Type B pancreatic cell (in vitro differentiated cells): ENCODE results near the gene CDC73. TPM values are rescaled to one million over a fixed set of nuclear protein-coding genes. Genes with fewer than 3 reads are reported as not detected.
"Not testable (repeated sequence)": the region's sequence is repeated elsewhere in the genome, so short reads cannot be mapped to it uniquely, and the experiment has no call there.

Experiments
- DNase-seq: peaks from one replicate; pipeline ENCODE4 v3.0.0; 2021; ENCODE audit warnings: mixed read lengths; ENCODE audit not compliant: unreplicated experiment; ENCODE audit errors: extremely low spot score
- H3K27ac Mint-ChIP-seq: 2 replicates; pipeline ENCODE4 v1.8.0; 2021; ENCODE audit warnings: mild to moderate bottlenecking, mixed read lengths
- H3K27me3 Mint-ChIP-seq: 2 replicates; pipeline ENCODE4 v1.8.0; 2021; ENCODE audit warnings: mixed read lengths
- H3K36me3 Mint-ChIP-seq: 2 replicates; pipeline ENCODE4 v1.8.0; 2021; ENCODE audit warnings: mixed read lengths
- H3K4me1 Mint-ChIP-seq: one replicate; pipeline ENCODE4 v1.8.0; 2021; ENCODE audit warnings: mixed read lengths; ENCODE audit not compliant: unreplicated experiment
- H3K4me3 Mint-ChIP-seq: 2 replicates; pipeline ENCODE4 v1.8.0; 2021; ENCODE audit warnings: mild to moderate bottlenecking, mixed read lengths
- H3K9me3 Mint-ChIP-seq: 2 replicates; pipeline ENCODE4 v1.8.0; 2021; ENCODE audit warnings: mixed read lengths
- total RNA-seq: library from RNA; stranded (reverse); gene quantifications from 2 replicates; pipeline ENCODE4 v1.2.1, GENCODE V29; 2021; ENCODE audit warnings: low replicate concordance
- TF ChIP-seq, protein P1 (sequence below): fragments of 200-600 bp; sonication (generic); conservative IDR thresholded peaks from 2 replicates; pipeline ENCODE4 v1.5.0; 2021; ENCODE audit warnings: antibody characterized with exemption, mild to moderate bottlenecking

The CDC73 gene
- total RNA-seq, 1 donor from 2014 or later, result 57.5 TPM

DNA sequence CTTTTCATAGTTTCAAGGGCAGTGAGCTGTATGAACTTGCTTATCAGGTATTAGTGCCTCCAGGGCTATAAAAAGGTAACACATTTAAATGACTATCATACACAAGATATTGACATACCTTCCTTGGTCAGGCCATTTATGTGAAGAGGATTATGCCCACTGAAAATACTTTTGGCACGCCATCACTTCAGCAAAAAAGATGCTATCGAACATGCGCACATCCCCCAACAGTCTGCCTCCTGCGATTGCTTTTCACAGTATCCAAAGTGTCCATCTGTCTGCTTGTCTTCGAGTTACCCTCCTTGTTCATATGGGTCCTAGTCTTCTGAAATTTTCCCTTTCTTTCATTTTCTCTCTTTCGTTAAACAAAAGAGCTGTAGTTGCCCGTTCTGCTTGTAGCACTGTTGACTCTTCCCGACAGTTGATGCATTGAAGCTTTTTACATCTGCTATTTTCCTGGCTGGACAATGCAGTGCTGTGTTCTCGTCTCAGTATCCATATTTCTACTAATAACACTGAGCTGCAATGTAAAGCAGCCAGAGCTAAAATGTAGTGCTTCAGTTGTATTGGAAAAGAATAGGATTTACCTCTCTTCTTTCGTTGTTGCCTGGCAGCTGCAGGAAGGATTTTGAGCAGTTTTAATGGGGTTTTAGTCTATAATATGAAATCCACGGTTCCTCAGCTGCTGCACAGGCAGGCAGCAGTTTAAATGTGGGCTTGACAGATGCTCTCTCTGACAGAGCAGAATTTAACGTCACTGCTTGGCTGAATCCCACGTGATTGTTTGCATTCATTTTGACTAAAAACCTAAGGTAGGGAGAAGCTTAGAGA lies 64.3 kb downstream of the CDC73 start, which contains the start of gene B3GALT2:
TSS of gene B3GALT2 (minus strand) at position 713 of the 831 bp plus-strand sequence. CDS start 5,051 bp downstream, outside the sequence.
- Mint-ChIP-seq H3K4me1 (peaks cover 34% of the 10 kb centered on the region), H3K4me3 (peak within 1 kb of the TSS; percentile 83), H3K27ac (peak within 1 kb of the TSS; percentile 72), H3K9me3 (no peaks in the 10 kb centered on the region), H3K27me3 (no peaks in the 10 kb centered on the region), H3K36me3 (peaks cover 9% of the 10 kb centered on the region)
- TF ChIP-seq, protein P1, sequence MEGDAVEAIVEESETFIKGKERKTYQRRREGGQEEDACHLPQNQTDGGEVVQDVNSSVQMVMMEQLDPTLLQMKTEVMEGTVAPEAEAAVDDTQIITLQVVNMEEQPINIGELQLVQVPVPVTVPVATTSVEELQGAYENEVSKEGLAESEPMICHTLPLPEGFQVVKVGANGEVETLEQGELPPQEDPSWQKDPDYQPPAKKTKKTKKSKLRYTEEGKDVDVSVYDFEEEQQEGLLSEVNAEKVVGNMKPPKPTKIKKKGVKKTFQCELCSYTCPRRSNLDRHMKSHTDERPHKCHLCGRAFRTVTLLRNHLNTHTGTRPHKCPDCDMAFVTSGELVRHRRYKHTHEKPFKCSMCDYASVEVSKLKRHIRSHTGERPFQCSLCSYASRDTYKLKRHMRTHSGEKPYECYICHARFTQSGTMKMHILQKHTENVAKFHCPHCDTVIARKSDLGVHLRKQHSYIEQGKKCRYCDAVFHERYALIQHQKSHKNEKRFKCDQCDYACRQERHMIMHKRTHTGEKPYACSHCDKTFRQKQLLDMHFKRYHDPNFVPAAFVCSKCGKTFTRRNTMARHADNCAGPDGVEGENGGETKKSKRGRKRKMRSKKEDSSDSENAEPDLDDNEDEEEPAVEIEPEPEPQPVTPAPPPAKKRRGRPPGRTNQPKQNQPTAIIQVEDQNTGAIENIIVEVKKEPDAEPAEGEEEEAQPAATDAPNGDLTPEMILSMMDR, result no peak
- DNase-seq, result no peak

DNA sequence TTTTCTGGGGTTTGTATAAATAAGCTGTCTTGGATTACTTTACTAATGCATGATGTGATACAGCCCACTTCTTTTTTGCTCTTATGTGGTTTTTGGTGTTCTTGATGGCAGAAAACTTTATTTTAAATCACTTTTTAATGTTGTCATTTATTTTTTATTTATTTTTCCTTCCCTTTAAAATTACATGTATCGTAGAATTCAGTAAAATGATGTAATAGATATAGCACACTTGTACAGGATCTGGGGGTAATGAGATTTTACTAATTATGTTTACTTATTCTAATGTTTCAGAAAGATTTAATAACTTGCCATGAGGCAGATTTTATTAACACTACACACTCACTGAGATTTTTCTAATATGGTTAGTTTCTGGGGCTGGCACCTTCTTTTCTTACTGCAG lies 65.3 kb downstream of the CDC73 start:
- TF ChIP-seq, protein P1, result no peak
- Mint-ChIP-seq H3K9me3 (no peaks in the 10 kb centered on the region), H3K36me3 (peaks cover 9% of the 10 kb centered on the region), H3K27ac (no peak overlapping the region), H3K27me3 (no peaks in the 10 kb centered on the region), H3K4me1 (peaks cover 27% of the 10 kb centered on the region), H3K4me3 (peak overlapping the region; percentile 83)
- no peak for DNase-seq

DNA sequence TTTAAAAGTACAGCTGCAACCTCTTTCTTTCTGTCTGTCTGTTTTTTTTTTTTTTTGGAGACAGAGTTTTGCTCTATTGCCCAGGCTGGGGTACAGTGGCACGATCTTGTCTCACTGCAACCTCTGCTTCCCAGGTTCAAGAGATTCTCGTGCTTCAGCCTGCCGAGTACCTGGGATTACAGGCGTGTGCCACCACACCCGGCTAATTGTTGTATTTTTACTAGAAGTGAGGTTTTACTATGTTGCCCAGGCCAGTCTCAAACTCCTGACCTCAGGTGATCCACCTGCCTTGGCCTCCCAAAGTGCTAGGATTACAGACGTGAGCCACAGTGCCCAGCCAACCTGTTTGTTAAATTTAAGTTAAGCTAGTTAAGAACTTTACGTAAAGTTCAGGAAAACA lies 67.1 kb downstream of the CDC73 start:
- DNase-seq, H3K4me3 Mint-ChIP-seq, H3K27me3 Mint-ChIP-seq, H3K9me3 Mint-ChIP-seq: not testable (repeated sequence)
- peaks cover 27% of the 10 kb centered on the region for H3K4me1 Mint-ChIP-seq
- peak overlapping the region; percentile 35 for H3K27ac Mint-ChIP-seq
- H3K36me3 Mint-ChIP-seq, result peaks cover 16% of the 10 kb centered on the region

DNA sequence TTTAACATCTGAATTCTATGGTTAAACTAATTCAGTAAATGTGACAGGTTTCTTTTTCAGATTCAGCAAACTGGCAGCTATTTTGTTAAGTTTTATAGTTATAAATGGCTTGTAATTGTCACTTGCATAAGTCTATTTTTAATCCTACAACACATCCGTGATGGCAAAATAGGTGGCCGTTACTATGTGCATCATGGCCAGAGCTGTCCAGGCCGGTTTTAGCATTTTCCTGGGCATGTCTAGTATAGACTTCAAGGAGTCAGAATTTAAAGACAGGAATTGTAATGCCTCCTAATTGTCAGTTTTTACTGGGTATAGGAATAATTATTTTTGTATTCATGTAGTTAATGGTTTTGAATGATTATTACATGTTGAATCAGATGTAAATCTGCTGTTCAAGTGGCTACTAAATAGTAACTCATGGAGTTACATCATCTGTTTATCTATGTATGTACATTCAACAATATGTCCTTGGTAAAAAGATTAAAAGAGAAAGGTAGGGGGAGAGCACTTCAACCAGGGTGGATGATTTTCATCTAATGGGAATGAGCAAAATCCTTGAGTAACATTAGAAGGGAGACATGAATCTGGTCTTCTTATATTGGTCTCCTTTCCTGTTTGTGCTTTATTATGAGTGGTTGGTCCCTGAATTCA lies 67.7 kb downstream of the CDC73 start:
- Mint-ChIP-seq H3K4me3 (peak overlapping the region; percentile 10), H3K27me3 (no peaks in the 10 kb centered on the region), H3K27ac (peak overlapping the region; percentile 35), H3K4me1 (peaks cover 27% of the 10 kb centered on the region), H3K36me3 (peaks cover 20% of the 10 kb centered on the region), H3K9me3 (no peaks in the 10 kb centered on the region)
- no peak for DNase-seq
- TF ChIP-seq, protein P1, result no peak

DNA sequence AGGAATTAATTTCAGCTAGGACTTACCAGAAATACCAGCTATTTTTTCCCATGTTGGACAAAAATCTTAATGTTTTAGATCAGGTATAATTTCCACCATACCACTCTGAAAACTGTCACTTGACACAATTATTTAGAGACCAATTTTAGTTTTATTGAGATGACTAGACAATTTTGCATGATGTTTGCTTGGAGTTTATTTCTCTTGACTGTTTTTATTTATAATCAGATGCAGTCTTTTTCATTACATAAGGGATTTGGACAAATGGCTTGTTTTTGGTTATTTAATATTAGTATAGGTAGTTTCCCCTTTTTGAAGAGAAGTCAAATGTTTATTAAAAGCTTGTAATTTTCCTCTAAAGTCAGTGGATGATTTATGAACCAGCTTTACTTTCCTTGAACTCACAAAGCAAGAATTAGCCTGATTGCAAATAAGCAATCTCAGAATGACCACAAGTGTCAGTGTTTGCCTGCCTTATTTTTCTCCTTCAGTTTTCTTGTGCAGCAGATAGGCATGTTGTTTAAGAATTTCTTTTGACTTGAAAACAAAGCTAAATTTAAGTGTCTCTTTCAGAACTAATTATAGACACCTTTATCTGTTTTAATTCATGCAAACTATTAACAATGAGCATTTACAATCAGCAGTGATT lies 68.4 kb downstream of the CDC73 start:
- Mint-ChIP-seq H3K4me1 (peaks cover 27% of the 10 kb centered on the region), H3K4me3 (peak overlapping the region; percentile 19), H3K27ac (peak overlapping the region; percentile 24), H3K36me3 (peaks cover 25% of the 10 kb centered on the region), H3K27me3 (no peaks in the 10 kb centered on the region), H3K9me3 (no peaks in the 10 kb centered on the region)
- no peak for DNase-seq
- TF ChIP-seq, protein P1, result peak; percentile 59
